ENCODE data around the gene GLP1R. TPM values are rescaled to one million over a fixed set of nuclear protein-coding genes. Genes with fewer than 3 reads are reported as not detected.

The GLP1R gene
- polyA plus RNA-seq (ENCODE audit: insufficient read length) = not detected

- no peak for DNase-seq (ENCODE audit: low read depth)
These were observed at the start of gene GLP1R for GRCh38 chr6:39048481-39049399. GLP1R (plus strand) TSS chr6:39048781; CDS start chr6:39048841, 60 bp downstream.

- no peak for DNase-seq (ENCODE audit: low read depth)
These were observed 45.5 kb upstream of the GLP1R start for GRCh38 chr6:39003072-39003471.

GRCh38 chr6:39003492-39003891, 45.1 kb upstream of the GLP1R start:
- DNase-seq (ENCODE audit: low read depth) = no peak

- DNase-seq (ENCODE audit: low read depth) = no peak
These were observed 43.8 kb upstream of the GLP1R start for GRCh38 chr6:39004801-39005200.

GRCh38 chr6:39005774-39006173, 42.8 kb upstream of the GLP1R start:
- DNase-seq (ENCODE audit: low read depth) = no peak

- DNase-seq (ENCODE audit: low read depth) = no peak
These were observed 41.0 kb upstream of the GLP1R start for GRCh38 chr6:39007575-39007974.

GRCh38 chr6:39008737-39009136, 39.8 kb upstream of the GLP1R start:
- DNase-seq (ENCODE audit: low read depth) = no peak

- DNase-seq (ENCODE audit: low read depth) = no peak
These were observed 39.1 kb upstream of the GLP1R start for GRCh38 chr6:39009476-39009875.

GRCh38 chr6:39016839-39017546, 31.6 kb upstream of the GLP1R start:
- DNase-seq (ENCODE audit: low read depth) = no peak

- no peak for DNase-seq (ENCODE audit: low read depth)
These were observed 31.1 kb upstream of the GLP1R start for GRCh38 chr6:39017547-39017880.

GRCh38 chr6:39018103-39018502, 30.5 kb upstream of the GLP1R start:
- no peak for DNase-seq (ENCODE audit: low read depth)

- DNase-seq (ENCODE audit: low read depth) = no peak
These were observed 28.4 kb upstream of the GLP1R start for GRCh38 chr6:39020136-39020535.

GRCh38 chr6:39021041-39021440, 27.5 kb upstream of the GLP1R start:
- no peak for DNase-seq (ENCODE audit: low read depth)

GRCh38 chr6:39021779-39022178, 26.8 kb upstream of the GLP1R start:
- DNase-seq (ENCODE audit: low read depth) = no peak

GRCh38 chr6:39026175-39026574, 22.4 kb upstream of the GLP1R start:
- no peak for DNase-seq (ENCODE audit: low read depth)

- DNase-seq (ENCODE audit: low read depth) = no peak
These were observed 19.2 kb upstream of the GLP1R start for GRCh38 chr6:39029156-39030011.

GRCh38 chr6:39035681-39036080, 12.9 kb upstream of the GLP1R start:
- no peak for DNase-seq (ENCODE audit: low read depth)

GRCh38 chr6:39037082-39037508, 11.5 kb upstream of the GLP1R start:
- no peak for DNase-seq (ENCODE audit: low read depth)

GRCh38 chr6:39037707-39038106, 10.9 kb upstream of the GLP1R start:
- no peak for DNase-seq (ENCODE audit: low read depth)

- DNase-seq (ENCODE audit: low read depth) = no peak
These were observed 8.4 kb upstream of the GLP1R start for GRCh38 chr6:39040080-39040673.

GRCh38 chr6:39041072-39041471, 7.5 kb upstream of the GLP1R start:
- DNase-seq (ENCODE audit: low read depth) = no peak

- DNase-seq (ENCODE audit: low read depth) = no peak
These were observed 4.8 kb upstream of the GLP1R start for GRCh38 chr6:39043776-39044175.

Data from forelimb muscle (tissue), 1 donor.